OCI-M1 (cell line): ENCODE data around the gene EVX1.
A peak's percentile ranks its signal among the peaks of the same experiment; 100 is the strongest.

Experiments
- DNase-seq: peaks from one replicate; lab custom pipeline; 2025; lab: John Stamatoyannopoulos, UW

Gene EVX1

GRCh38 chr7:27235387-27236311, 7.0 kb upstream of the EVX1 start:
- DNase-seq: no peak

GRCh38 chr7:27237735-27238334, 4.8 kb upstream of the EVX1 start:
- DNase-seq: no peak

GRCh38 chr7:27238979-27239386, 3.6 kb upstream of the EVX1 start:
- no peak for DNase-seq

- DNase-seq: no peak
These were observed 3.1 kb upstream of the EVX1 start for GRCh38 chr7:27239387-27240014.

DNA sequence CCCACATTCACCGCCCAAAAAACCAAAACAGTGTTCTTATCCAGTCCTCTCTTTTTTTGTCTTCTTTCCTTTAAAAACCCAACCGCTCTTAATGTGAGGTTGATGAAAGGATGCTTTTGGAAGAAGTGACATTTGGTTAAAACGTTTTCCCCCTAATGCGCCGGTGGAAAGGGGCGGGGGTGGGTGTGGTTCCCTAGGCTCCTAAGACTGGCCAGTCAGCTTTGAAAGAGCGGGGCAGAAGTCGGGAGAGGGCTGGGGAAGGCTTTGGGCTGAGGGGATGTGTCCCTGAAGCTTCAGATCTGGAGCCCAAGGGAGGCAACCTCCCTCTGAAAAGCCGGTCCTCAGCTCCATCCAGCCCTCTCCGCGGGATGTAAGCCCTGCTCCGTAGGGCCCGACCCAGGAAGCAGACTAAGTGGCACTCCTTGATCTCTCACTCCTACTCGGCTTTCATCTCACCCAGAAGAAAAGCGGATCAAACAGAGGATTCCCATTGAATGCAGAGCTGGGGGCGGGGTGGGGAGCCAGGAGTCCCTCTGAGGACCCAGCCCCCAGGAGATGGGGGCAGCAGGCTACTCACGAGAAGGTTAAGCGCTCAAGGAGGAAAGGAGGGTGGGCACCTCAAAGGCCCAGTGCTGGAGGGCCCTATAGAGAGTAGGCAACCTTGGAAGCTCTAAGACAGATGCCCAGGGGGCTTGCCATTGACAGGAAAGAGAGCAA, 2.4 kb upstream of the EVX1 start:
- no peak for DNase-seq

- no peak for DNase-seq
These were observed 1.2 kb upstream of the EVX1 start for GRCh38 chr7:27241189-27242056.

DNA sequence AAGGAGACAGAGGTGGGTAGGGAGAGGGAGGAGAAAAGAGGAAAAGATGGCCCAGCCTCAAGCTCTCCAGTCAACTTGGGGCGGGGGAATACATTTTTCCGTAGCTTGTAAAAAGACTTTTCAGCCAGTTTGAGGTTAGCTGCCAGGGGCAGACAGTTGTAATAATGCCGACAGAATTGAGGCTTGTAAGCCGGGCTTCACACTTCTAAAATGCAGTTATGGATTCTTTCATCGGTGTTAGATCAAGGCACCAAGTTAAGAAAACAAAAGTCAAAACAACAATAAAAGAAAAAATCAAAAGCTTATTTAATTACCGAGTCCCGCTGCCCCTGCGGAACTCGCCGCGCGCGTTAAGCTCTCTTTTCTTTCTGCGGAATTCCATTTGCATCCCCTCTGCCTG, 448 bp upstream of the EVX1 start:
- DNase-seq: no peak

DNA sequence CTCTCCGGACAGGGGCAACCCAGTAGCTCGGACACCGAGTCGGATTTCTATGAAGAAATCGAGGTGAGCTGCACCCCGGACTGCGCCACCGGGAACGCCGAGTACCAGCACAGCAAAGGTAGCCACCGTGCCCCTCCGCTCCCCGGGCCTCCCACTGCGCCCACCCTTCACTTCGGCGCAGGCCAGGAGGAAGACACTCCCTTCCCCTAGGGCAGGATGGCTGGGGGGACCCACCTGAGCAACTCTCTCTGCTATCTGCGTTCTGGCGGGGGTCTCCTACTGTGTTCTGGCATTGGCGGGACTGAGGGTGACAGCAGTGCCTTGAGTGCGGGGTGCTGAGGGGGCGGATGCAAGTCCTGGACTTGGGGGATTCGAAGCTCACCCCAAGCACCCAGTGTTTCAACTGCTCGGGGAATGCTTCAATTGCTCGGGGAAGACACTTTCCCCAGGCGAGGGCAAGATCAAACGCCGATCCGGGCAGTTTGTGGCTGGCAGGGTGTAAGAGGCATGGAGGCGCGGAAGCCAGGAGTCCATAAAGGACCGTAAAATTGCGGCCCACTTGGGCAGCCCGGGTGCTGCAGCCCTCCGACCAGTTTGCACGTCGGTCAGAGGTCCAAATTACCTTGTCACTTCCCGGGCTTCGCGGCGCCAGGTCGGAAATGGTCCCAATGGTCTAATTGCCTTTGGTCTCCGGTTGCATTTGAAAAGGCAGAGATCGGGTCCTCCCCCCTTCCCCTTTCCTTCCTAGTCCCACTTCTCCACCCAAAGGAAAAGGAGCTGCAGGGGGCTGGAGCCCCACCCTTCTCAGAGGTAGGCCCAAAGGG, 950 bp downstream of the EVX1 start:
- no peak for DNase-seq

DNA sequence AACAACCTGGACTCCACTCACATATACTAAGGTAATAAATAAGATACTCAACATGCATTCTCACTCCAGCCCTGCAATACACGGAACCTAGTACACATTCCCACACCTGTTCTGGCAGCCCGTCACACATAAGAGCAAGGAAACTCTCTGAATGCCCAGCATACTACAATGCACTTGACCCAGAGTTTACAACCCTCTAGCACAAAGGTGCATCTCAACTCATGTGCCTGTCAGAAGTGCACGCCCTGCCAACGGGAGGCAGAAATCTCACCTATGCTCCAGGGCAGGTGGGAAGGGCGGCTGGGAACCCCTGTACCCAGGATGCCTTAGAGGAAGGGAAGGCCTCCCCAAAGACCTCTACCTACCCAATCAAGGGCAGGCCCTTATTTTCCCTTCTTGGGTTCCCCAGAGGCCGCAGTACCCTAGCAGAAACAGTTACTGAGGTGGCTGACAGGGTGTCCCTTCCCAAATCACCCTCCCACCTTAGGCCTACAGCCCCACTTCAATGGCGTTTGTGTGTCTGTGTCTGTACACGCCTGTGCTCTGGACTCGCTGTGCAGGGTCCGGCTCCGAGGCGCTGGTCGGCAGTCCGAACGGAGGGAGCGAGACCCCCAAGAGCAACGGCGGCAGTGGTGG, 2.0 kb downstream of the EVX1 start:
- DNase-seq: no peak

DNA sequence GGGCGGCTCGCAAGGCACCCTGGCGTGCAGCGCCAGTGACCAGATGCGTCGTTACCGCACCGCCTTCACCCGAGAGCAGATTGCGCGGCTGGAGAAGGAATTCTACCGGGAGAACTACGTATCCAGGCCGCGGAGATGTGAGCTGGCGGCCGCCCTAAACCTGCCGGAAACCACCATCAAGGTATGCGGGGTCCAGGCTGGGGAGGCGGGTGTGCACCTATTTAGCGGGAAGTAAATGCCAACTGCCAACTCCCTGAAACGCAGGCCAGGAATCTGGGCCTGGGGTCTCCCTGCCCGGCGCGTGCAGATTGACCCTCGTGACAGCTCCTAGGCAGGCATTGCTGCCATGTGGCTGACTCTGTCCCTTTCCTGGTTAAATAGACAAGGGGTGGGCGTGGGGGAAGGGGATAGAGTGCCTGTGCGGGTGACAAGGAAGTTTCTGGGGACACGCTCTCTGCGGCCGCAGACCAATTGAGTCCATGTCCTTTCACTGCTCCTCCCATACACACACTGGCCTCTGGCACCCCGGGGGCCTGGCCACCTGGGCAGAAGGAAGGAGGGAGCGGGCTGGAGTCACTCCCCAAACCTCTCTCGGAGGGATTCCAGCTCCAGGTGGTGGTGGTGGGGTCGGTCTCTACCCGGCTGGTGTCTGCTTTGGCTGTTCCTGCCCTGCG, 2.7 kb downstream of the EVX1 start:
- no peak for DNase-seq

- DNase-seq: no peak
These were observed 3.4 kb downstream of the EVX1 start for GRCh38 chr7:27245798-27246691.

GRCh38 chr7:27247000-27247399, 4.4 kb downstream of the EVX1 start:
- no peak for DNase-seq

DNA sequence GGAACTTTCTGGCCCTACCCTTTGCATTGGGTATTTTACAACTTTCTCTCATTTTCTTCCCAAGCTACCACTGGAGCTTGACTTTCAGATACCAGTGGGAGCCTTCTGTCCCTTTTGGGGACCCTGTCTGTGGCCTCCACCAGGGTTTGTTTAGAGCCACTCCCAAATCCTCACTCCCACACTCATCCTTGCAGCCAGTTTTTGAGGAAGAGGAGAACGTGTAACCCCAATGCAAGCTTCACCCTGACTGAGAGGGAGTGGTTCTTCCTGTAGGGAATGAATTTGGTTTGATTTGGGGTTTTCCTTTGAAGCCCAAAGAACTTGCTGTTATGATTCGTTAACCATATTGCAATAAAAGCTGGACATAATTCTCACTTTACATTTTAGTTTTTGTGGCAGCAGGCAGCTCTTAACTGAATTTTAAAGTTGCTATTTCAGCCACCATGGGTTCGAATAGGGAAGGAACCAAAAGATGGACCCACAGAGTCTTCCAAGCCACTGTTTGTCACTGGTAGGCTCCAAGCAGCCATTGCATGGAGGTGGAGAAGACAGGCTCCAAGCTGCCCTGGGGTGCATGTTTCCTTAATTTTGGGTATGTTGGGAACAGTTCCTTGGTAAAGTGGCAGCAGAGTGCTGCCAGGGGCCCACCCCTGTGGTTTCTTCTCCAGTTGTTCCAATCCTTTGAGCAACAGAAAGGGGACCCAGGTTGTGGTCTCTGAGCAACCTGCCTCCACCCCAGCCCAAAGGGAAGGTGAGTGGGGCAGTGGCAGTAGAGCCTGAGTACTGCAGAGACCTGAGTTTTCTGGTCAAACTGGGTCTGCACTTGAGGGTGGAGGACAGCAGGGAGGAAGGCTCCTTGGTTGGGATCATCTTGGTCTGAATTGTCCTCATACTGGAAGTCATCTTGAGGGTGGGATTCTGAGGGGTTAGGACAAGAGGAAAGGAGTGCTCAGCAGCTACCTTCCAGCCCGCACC, 5.1 kb downstream of the EVX1 start:
- no peak for DNase-seq

- no peak for DNase-seq
These were observed 5.8 kb downstream of the EVX1 start for GRCh38 chr7:27248427-27248806.

GRCh38 chr7:27248911-27249723, 6.5 kb downstream of the EVX1 start:
- peak; percentile 5 for DNase-seq
